Ishikawa (cell line): Measurements from ENCODE around the gene SPOCK1.

Source experiments
- CEBPB ChIP-seq: IDR thresholded peaks from 2 replicates; pipeline ENCODE4 v1.6.1; 2012
- CREB1 ChIP-seq: IDR thresholded peaks from 2 replicates; pipeline ENCODE4 v1.6.1; 2012; ENCODE audit warnings: low read depth
- EGR1 ChIP-seq: IDR thresholded peaks from 2 replicates; pipeline ENCODE4 v1.6.1; 2012
- EP300 ChIP-seq: IDR thresholded peaks from 2 replicates; pipeline ENCODE4 v1.6.1; 2012; ENCODE audit warnings: borderline replicate concordance
- FOXM1 ChIP-seq: IDR thresholded peaks from 2 replicates; pipeline ENCODE4 v1.6.1; 2012; ENCODE audit warnings: low read depth, borderline replicate concordance
- MAX ChIP-seq: IDR thresholded peaks from 2 replicates; pipeline ENCODE4 v1.6.1; 2012
- NFIC ChIP-seq: IDR thresholded peaks from 2 replicates; pipeline ENCODE4 v1.6.1; 2012
- RAD21 ChIP-seq: IDR thresholded peaks from 2 replicates; pipeline ENCODE4 v1.6.1; 2012; ENCODE audit warnings: low read depth
- REST ChIP-seq: IDR thresholded peaks from 2 replicates; pipeline ENCODE4 v1.6.1; 2012; ENCODE audit warnings: low read depth, mild to moderate bottlenecking
- TAF1 ChIP-seq: IDR thresholded peaks from 2 replicates; pipeline ENCODE4 v1.6.1; 2012; ENCODE audit warnings: low read depth, mild to moderate bottlenecking
- TCF12 ChIP-seq: IDR thresholded peaks from 2 replicates; pipeline ENCODE4 v1.6.1; 2012; ENCODE audit warnings: low read depth
- TEAD4 ChIP-seq: IDR thresholded peaks from 2 replicates; pipeline ENCODE4 v1.6.1; 2012
- USF1 ChIP-seq: IDR thresholded peaks from 2 replicates; pipeline ENCODE4 v1.6.1; 2012
- YY1 ChIP-seq: IDR thresholded peaks from 2 replicates; pipeline ENCODE4 v1.6.1; 2012; ENCODE audit warnings: low read depth
- ZBTB7A ChIP-seq: IDR thresholded peaks from 2 replicates; pipeline ENCODE4 v1.6.1; 2012; ENCODE audit warnings: low read depth

SPOCK1 gene

DNA sequence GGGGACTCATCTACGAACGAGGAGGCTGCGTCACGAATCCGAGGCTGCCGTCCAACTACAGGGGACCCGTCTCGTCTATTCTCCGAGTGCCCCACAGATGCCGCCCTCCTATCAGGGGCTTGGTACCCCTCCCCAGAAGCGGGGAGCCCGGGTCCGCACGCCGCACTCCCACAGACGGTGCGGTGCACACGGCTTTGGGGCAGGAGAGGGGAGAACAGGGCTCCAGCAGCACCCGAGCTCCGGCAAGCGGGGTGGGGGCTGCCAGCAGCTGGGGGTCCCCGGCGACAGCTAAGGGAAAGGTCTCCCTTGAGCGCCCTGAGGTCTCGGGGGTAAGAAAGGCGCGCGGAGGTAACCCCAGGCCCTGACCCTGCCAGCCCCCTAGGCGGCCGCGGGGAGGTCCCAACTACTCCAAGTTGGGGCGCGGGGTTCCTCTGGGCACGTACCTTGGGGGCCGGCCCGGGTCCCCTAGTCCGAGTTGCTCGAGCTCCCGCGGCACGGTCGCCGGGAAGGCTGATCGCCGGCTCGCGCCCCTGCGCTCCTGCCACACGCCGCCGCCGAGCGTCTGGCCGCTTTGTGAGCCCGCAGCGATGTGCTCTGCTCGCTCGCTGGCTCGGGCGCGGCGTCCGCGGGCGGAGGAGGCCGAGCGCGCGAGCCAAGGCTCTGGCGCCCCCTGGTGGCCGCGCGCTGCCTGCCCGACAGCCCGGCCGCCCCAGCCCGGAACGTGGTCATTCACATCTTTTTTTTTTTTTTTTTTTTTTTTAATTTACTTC lies at the start of gene SPOCK1:
Gene SPOCK1 (minus strand): TSS at position 591 of the 770 bp plus-strand sequence.
- TF ChIP-seq RAD21 (peak; percentile 64; the same call in 1 of the 2 replicates), EGR1 (no peak), YY1 (no peak)

DNA sequence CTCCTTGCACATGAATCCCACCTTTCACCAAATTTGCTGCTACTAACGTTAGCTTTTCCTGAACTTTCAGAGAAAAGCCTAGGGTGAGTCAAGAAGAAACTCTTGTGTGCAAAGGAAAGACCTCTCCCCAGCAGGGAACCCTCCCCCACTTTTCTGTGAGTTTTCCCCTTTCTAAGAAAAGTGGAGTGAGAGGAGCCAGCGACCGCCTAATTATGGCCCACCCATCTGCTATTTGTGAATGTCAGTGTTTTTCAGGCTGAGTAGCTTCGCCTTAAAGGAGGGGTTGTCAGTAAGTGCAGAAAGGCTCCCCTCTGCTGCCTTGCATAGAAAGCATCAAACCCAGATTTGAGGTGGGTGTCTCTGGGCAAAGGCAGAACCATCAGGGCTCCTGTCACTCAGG lies 46.8 kb upstream of the SPOCK1 start:
- TF ChIP-seq TAF1, result no peak
- no peak for TF ChIP-seq CEBPB
- TF ChIP-seq RAD21, result no peak
- no peak for TF ChIP-seq TCF12
- TF ChIP-seq NFIC, result no peak
- no peak for TF ChIP-seq EGR1

DNA sequence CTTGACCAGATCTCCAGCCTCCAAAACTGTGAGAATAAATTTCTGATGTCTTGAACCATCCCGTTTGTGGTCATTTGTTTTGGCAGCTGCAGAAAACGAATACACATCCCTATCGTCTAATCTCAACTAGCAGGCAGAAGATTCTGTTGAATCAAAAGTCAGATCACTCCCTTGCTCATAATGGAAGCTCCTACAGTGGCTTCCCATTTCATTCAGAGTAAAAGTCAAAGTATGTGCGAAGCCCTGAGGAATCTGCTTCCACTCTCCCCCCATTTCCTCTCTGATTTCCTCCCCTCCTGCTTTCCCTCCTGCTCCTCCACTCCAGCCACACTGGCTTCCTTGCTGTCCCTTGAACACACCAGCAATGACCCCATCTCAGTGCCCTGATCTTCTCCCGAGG lies 34.8 kb upstream of the SPOCK1 start:
- TF ChIP-seq NFIC (no peak), TAF1 (no peak), CREB1 (no peak), MAX (no peak), ZBTB7A (no peak), EGR1 (no peak), TEAD4 (no peak), TCF12 (no peak), USF1 (no peak), EP300 (no peak), RAD21 (no peak), REST (no peak), FOXM1 (no peak), YY1 (no peak), CEBPB (no peak)

- TF ChIP-seq TAF1, result no peak
Observed at GRCh38 chr5:137531266-137531665, 32.1 kb upstream of the SPOCK1 start.

- TF ChIP-seq TCF12, result no peak
- no peak for TF ChIP-seq TAF1
- no peak for TF ChIP-seq NFIC
- TF ChIP-seq YY1, result no peak
- no peak for TF ChIP-seq EP300
- no peak for TF ChIP-seq EGR1
- no peak for TF ChIP-seq MAX
Observed at GRCh38 chr5:137521246-137521645, 22.1 kb upstream of the SPOCK1 start.

- no peak for TF ChIP-seq TAF1
- TF ChIP-seq YY1, result no peak
- no peak for TF ChIP-seq REST
- no peak for TF ChIP-seq CREB1
- TF ChIP-seq CEBPB, result no peak
- no peak for TF ChIP-seq RAD21
- no peak for TF ChIP-seq TCF12
- TF ChIP-seq TEAD4, result no peak
- TF ChIP-seq ZBTB7A, result no peak
- no peak for TF ChIP-seq EGR1
- TF ChIP-seq NFIC, result no peak
- TF ChIP-seq FOXM1, result no peak
- no peak for TF ChIP-seq EP300
- TF ChIP-seq MAX, result no peak
- TF ChIP-seq USF1, result no peak
Observed at GRCh38 chr5:137516961-137517360, 17.8 kb upstream of the SPOCK1 start.
